HG03354 (cell line): ENCODE measurements around the gene CACNA1C.

ENCODE experiments used
- ATAC-seq: cut with Tn5 transposase; IDR thresholded peaks from one replicate; pipeline ENCODE4 v1.9.1; 2021; ENCODE audit warnings: mild to moderate bottlenecking; ENCODE audit not compliant: unreplicated experiment, poor library complexity, severe bottlenecking

Gene CACNA1C

GRCh38 chr12:2052826-2053678, at the start of gene CACNA1C:
Gene CACNA1C, plus strand, starts transcription at chr12:2052987. Its CDS starts 576 bp downstream, at chr12:2053563.
- no peak for ATAC-seq

GRCh38 chr12:2003676-2004112, 49.1 kb upstream of the CACNA1C start:
- peak; percentile 19 for ATAC-seq

GRCh38 chr12:2004113-2004929, 48.5 kb upstream of the CACNA1C start, which contains the start of gene DCP1B:
Gene DCP1B, minus strand, starts transcription at chr12:2004457. Its CDS starts 26 bp downstream, at chr12:2004431.
- peak; percentile 99 for ATAC-seq

- ATAC-seq, result no peak
These were observed 44.1 kb upstream of the CACNA1C start for GRCh38 chr12:2008677-2009076.

- ATAC-seq, result no peak
These were observed 43.2 kb upstream of the CACNA1C start for GRCh38 chr12:2009623-2010022.

- no peak for ATAC-seq
These were observed 40.9 kb upstream of the CACNA1C start for GRCh38 chr12:2011643-2012607.

- ATAC-seq, result no peak
These were observed 39.7 kb upstream of the CACNA1C start for GRCh38 chr12:2013086-2013485.

- ATAC-seq, result no peak
These were observed 39.1 kb upstream of the CACNA1C start for GRCh38 chr12:2013527-2014223.

- no peak for ATAC-seq
These were observed 38.6 kb upstream of the CACNA1C start for GRCh38 chr12:2014231-2014630.

- ATAC-seq, result no peak
These were observed 35.8 kb upstream of the CACNA1C start for GRCh38 chr12:2016862-2017545.

- no peak for ATAC-seq
These were observed 35.0 kb upstream of the CACNA1C start for GRCh38 chr12:2017546-2018337.

- no peak for ATAC-seq
These were observed 34.4 kb upstream of the CACNA1C start for GRCh38 chr12:2018391-2018790.

GRCh38 chr12:2019126-2019525, 33.7 kb upstream of the CACNA1C start:
- no peak for ATAC-seq

GRCh38 chr12:2020511-2020910, 32.3 kb upstream of the CACNA1C start:
- ATAC-seq, result no peak

GRCh38 chr12:2023365-2023764, 29.4 kb upstream of the CACNA1C start:
- ATAC-seq, result no peak

GRCh38 chr12:2027351-2027750, 25.4 kb upstream of the CACNA1C start:
- no peak for ATAC-seq

- no peak for ATAC-seq
These were observed 22.9 kb upstream of the CACNA1C start for GRCh38 chr12:2029851-2030250.

- no peak for ATAC-seq
These were observed 20.3 kb upstream of the CACNA1C start for GRCh38 chr12:2032506-2032905.
